Measurements from ENCODE around the gene SMIM14. TPM values are rescaled to one million over a fixed set of nuclear protein-coding genes. Genes with fewer than 3 reads are reported as not detected.

The SMIM14 gene
- total and polyA plus RNA-seq, 2 of the 8 experiments (the other 6 are each of a cell fraction or from before 2014, with no cell fraction given): 29.1 to 31.0 TPM

GRCh38 chr4:39664828-39665731 is 26.4 kb upstream of the SMIM14 start (continued):
- no peak for TF ChIP-seq KDM4A (IDR thresholded peaks at IDR 0.05; ENCODE audit: low read depth, low read length, severe bottlenecking)
- no peak for TF ChIP-seq ASH2L (IDR thresholded peaks at IDR 0.05; ENCODE audit: low read length)
- no peak for TF ChIP-seq SIN3A (conservative IDR thresholded peaks at IDR 0.05 in 1 of 2, IDR thresholded peaks at IDR 0.05 in 1 of 2; ENCODE audit: low read depth in 1 of 2, low read length in 2 of 2)
